ENCODE data around the gene RPA3. TPM values are rescaled to one million over a fixed set of nuclear protein-coding genes. Genes with fewer than 3 reads are reported as not detected.

The RPA3 gene
- total RNA-seq, 1 donor = 44.2 TPM

DNA sequence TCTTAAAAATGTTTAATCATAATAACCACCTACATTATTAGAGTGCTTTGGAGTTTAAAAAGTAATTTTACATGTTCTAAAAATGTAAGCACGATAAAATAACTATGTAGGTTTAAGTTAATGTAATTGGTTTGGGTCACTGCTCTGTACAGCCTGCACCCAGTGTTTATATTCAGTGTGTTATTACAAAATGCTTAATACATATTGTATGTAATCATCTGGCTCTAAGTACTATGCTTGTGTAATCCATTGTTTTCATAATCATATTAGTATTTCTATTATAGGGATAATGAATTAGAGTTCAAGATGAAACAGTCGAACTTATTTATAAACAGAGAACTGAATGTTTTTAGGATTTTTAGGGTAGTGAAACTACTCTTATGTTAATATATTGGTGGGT, 13.1 kb downstream of the RPA3 start:
- H3K4me3 ChIP-seq (ENCODE audit: low read depth, low read length) = no peak overlapping the region
- TF ChIP-seq, protein P1, sequence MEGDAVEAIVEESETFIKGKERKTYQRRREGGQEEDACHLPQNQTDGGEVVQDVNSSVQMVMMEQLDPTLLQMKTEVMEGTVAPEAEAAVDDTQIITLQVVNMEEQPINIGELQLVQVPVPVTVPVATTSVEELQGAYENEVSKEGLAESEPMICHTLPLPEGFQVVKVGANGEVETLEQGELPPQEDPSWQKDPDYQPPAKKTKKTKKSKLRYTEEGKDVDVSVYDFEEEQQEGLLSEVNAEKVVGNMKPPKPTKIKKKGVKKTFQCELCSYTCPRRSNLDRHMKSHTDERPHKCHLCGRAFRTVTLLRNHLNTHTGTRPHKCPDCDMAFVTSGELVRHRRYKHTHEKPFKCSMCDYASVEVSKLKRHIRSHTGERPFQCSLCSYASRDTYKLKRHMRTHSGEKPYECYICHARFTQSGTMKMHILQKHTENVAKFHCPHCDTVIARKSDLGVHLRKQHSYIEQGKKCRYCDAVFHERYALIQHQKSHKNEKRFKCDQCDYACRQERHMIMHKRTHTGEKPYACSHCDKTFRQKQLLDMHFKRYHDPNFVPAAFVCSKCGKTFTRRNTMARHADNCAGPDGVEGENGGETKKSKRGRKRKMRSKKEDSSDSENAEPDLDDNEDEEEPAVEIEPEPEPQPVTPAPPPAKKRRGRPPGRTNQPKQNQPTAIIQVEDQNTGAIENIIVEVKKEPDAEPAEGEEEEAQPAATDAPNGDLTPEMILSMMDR (IDR thresholded peaks at IDR 0.05; ENCODE audit: insufficient read depth, low read length) = no peak
- DNase-seq (ENCODE audit: low read depth) = no peak

DNA sequence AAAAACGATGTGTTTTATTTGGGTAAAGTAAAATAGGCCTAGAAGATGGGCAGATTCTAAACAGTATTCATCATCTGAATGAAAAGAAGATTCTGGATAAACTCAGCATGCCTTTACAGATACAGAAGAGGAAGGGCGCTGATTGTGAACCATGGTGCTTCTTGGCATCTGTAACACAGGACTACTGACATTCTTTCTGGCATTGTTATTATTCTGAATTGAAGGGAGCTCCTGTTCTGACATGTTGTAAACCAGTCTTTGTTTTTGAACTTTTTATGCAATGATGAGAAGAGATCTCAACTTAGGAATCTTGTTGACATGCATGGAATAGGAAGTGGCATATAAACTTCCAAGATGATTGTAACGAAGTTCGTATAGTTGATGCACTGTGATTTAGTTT, 13.5 kb downstream of the RPA3 start:
- DNase-seq (ENCODE audit: low read depth) = no peak
- no peak overlapping the region for H3K4me3 ChIP-seq (ENCODE audit: low read depth, low read length)
- TF ChIP-seq, protein P1 (IDR thresholded peaks at IDR 0.05; ENCODE audit: insufficient read depth, low read length) = no peak

DNA sequence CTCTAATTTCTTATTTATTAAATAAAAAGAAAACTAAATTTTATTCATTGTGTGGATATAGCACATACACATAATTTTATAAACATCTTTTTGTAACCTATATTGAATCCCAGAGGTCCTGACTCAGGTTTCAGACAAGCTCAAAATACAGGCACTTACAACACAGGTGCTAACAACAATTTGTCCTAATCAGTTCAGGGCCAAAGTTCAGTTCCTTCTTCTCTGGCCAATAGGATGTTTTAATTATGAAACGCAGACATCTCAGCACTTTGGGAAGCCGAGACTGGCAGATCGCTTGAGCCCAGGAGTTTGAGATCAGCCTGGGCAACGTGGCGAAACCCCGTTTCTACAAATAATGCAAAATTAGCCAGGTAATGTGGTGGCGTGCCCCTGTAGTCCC, 15.0 kb downstream of the RPA3 start:
- no peak for DNase-seq (ENCODE audit: low read depth)
- TF ChIP-seq, protein P1 (IDR thresholded peaks at IDR 0.05; ENCODE audit: insufficient read depth, low read length) = no peak
- no peak overlapping the region for H3K4me3 ChIP-seq (ENCODE audit: low read depth, low read length)

DNA sequence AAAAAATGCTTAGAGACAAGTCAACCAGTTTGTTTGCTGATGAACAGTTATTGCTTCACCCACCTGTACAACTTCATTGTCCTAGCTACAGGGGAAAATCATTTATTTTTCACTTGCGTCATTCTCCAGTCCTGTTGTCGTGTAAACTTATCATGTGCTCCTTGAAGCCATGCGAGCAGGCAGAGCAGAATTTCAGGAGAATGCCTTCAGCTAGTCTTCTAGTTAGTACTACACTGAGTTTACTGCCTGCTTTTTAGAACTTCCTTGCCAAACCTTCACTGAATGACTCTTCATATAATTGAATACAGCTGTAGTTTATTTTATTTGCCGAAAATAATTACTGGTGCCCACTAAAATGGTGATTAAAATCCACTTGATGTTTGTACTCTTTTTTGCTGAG, 15.6 kb downstream of the RPA3 start:
- no peak overlapping the region for H3K4me3 ChIP-seq (ENCODE audit: low read depth, low read length)
- DNase-seq (ENCODE audit: low read depth) = peak; percentile 41
- TF ChIP-seq, protein P1 (IDR thresholded peaks at IDR 0.05; ENCODE audit: insufficient read depth, low read length) = no peak

DNA sequence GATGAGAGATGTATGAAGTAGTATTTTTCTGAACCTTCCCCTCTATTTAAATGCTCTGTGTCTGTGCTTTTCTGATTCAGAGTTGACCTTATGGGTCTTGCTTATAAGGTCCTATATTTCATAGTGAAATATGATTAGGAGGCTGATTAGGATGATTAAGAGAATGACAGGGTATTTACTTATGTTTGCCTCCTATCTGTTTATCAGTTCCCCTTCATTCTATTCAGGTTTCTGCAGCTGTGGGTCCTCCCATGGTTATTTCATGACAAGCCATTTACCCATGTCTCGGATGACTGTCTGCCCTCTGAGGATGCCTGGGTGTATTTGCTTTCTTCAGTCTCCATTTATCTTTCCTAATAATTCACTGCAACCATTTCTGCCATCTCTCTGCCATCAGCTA, 16.9 kb downstream of the RPA3 start:
- no peak overlapping the region for H3K4me3 ChIP-seq (ENCODE audit: low read depth, low read length)
- TF ChIP-seq, protein P1 (IDR thresholded peaks at IDR 0.05; ENCODE audit: insufficient read depth, low read length) = no peak
- DNase-seq (ENCODE audit: low read depth) = no peak

DNA sequence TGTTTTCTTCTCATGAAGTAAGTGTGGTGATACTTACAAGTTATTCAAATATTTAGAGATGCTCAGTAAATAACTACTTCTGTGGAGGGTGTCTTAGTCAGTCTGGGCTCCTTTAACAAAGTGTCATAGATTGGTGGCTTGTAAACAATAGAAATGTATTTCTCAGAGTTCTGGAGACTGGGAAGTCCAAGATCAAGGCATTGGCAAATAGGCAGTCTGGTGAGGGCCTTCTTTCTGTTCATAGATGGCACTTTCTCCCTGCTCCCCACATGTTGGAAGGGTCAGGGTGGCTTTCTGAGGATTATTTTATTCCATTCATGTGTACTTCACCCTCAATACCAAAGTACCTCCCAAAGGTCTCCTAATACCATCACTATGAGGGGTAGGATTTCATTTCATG, 18.4 kb downstream of the RPA3 start:
- TF ChIP-seq, protein P1 (IDR thresholded peaks at IDR 0.05; ENCODE audit: insufficient read depth, low read length) = no peak
- H3K4me3 ChIP-seq (ENCODE audit: low read depth, low read length) = no peak overlapping the region
- DNase-seq (ENCODE audit: low read depth) = no peak

DNA sequence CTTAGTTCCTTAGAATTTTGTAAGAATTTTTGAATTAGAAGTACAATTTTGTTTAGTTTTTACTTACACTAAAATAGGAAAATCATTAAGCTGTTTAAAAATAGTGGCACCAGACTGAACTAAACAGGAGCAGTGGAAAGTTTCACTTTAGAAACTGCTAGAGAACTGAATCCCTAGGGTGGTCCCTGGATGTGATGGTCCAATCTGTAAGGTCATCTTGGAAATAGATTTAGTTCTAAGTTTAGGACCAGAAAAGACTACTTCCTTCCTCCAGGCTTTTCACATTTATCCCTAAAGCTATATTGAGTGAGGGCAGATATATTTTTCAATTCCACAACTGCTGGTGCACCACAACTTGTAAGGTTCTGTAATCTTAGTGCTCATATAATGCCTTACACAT, 19.0 kb downstream of the RPA3 start:
- TF ChIP-seq, protein P1 (IDR thresholded peaks at IDR 0.05; ENCODE audit: insufficient read depth, low read length) = no peak
- H3K4me3 ChIP-seq (ENCODE audit: low read depth, low read length) = no peak overlapping the region
- no peak for DNase-seq (ENCODE audit: low read depth)

Data from fibroblast of the aortic adventitia (primary cell).